NCI-H460 (cell line): ENCODE results near the gene PABPC3. TPM values are rescaled to one million over a fixed set of nuclear protein-coding genes. Genes with fewer than 3 reads are reported as not detected.

ENCODE experiments used
- DNase-seq: peaks from one replicate; pipeline ENCODE4 v3.0.0-alpha.2; 2016; ENCODE audit warnings: low read depth; ENCODE audit errors: extremely low read depth
- total RNA-seq: library from RNA; depleted of rRNA; stranded (reverse); fragments of >200 nt; shearing (Covaris generic); gene quantifications from 2 replicates; pipeline ENCODE4 v1.2.3, GENCODE V29; 2014

Gene PABPC3
- total RNA-seq, 1 experiment from 2014 or later, result 0.02 TPM

DNA sequence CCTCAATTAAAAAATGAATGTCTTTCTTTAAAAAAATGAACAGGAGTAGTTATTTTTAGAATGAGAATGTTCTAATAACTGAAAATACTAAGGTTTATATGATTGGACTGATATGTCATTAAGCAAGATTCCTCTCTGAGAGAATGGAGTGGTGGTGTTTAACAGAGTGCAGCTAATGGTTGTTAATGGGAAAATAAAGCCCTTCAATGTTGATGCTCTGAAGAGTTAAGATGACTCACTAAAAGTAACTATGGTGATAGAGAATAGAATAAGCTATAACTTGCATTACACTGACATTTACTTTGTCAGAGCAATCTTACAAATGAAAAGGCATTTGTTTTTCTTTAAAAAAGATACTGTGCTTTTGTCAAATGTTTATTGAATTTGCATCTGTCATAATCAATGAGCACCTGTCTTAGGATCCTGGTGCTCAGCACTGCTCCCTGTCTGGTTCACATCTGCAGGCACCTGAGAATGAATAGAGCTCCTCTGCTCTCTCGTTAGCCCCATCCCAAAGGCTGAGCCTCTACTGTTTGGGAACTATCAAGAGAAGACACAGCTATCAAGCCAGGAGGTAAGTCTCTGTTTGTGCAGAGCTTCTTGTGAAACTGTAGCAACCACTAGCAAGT is 15.1 kb downstream of the PABPC3 start:
- DNase-seq, result no peak

DNA sequence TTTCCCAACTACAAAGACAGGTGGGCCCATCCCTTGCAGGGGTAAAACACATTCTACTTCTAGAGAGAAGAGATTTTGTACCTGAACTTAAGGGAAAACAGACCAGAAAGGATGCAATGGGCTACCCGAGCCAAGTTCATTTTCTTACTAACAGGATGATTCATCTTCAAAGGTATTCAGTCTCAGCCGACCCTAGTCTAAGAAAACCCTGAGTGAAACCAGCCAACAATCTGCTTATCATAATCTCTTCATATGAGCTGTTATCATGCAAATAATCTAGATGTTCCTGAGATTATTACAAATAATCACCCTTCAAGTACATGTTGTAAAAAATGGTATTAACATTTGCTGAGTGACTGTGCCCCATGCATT is 15.6 kb downstream of the PABPC3 start:
- DNase-seq, result no peak

- no peak for DNase-seq
These were observed 16.8 kb downstream of the PABPC3 start for GRCh38 chr13:25112695-25113255.

GRCh38 chr13:25114220-25114619 is 18.3 kb downstream of the PABPC3 start:
- DNase-seq, result peak; percentile 61

- no peak for DNase-seq
These were observed 20.1 kb downstream of the PABPC3 start for GRCh38 chr13:25116044-25116443.

GRCh38 chr13:25117312-25117711 is 21.4 kb downstream of the PABPC3 start:
- no peak for DNase-seq

DNA sequence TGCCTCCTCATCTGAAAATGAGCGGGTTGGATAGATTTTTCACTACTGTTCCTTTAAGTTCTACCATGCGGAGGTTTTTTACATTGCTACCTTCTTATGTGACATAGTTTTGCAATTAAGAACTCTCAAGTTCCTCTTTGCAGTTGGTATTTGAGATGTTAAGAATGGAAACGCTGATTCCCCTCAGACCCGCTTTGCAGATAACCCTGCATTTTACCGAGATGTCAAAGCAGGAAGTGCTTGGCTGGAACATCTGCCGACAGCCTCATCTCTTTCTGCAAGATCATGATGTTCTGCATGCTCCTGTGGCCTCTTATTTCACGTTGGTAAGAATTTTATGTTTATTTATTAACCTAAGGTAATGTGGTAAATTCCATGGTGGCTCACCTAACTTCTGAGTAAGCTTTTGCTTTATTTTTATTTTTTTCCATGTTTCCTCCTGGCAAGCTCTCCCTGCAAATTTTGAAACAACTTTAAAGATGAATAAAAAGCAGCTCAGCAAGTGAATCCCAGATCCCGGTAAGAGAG is 22.5 kb downstream of the PABPC3 start:
- DNase-seq, result no peak

DNA sequence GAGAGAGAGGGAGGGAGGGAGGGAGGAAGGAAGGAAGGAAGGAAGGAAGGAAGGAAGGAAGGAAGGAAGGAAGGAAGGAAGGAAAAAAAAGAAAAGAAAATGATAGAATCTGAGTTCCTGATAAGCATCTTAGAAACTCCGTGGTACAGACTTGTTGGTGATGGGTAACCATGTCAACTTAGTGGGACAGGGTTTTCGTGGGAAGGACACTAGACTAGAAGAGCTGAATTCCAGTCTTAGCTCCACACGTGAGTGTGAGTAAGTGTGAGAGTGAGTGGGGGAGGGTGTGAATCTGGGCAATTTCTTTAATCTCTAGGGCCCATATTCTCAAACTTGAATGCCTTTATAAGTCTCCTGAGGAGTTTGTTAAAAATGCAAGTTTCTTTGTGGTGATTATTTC is 35.0 kb downstream of the PABPC3 start:
- DNase-seq, result no peak

GRCh38 chr13:25131881-25132420 is 36.0 kb downstream of the PABPC3 start:
- no peak for DNase-seq

DNA sequence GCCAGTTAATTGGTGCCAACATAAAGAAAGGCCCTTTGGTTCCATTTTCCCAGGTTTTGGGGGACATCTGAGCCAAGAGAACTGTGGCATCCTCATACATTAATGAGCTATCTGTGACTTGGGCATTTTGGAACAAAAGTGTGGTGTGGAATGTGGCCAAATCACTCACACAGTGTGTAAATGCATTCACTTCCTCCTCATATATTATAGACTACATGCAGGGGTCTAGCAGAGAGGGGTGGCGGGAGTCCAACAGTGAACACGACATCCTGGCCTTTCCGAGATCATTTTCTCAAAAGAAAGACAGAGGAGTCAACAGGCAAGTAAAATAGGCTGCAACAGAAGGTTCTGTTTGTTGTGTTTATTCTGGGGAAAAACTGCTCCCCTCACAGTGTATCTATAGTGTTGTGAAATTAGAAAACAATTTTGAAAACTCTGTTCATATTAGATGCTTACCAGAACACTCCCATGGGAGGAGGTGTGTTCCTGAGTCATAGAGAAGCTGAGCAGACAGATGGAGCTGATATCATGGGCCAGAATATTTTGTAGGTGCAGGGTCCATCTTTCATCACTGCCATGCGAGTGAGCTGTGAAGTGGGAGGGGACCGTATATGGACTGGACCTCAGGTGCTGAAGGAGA is 36.9 kb downstream of the PABPC3 start:
- DNase-seq, result no peak

GRCh38 chr13:25135896-25136295 is 40.0 kb downstream of the PABPC3 start:
- no peak for DNase-seq

GRCh38 chr13:25136880-25137787 is 41.2 kb downstream of the PABPC3 start:
- no peak for DNase-seq

DNA sequence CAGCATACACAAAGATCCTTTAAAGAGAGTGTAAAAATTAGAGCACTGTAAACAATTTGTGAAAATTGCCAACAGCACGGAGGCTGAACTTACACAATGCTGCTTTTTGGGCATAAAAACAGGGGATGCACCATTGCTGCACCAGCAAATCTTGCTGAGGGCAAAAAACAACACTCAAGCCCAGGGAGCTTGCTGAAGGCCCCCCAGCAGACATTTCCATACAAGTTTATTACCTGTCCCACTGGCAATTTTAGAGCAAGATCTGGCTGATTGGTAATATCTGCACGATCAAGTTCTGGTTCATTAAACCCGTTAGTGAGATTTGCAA is 41.8 kb downstream of the PABPC3 start:
- DNase-seq, result no peak

- DNase-seq, result no peak
These were observed 45.1 kb downstream of the PABPC3 start for GRCh38 chr13:25141042-25141441.

DNA sequence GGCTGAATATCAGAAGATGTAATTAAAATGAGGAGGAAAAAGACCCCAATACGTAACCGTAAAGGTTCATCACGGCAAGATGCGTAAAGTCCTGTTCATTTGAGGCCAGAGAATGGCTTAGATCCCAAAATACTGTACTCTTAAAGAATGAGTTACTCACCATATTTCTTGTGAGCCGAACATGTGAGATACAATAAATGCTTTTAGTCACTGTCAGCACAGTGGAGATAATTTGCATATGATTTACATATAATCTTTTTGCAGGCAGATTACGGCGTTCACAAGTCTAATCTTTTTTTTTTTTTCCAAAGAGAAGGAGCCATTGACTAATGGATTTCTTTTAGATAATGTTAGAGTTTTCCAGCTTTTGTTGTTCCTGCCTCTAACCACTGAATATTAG is 47.8 kb downstream of the PABPC3 start:
- no peak for DNase-seq

- no peak for DNase-seq
These were observed 51.9 kb downstream of the PABPC3 start for GRCh38 chr13:25147638-25148401.

DNA sequence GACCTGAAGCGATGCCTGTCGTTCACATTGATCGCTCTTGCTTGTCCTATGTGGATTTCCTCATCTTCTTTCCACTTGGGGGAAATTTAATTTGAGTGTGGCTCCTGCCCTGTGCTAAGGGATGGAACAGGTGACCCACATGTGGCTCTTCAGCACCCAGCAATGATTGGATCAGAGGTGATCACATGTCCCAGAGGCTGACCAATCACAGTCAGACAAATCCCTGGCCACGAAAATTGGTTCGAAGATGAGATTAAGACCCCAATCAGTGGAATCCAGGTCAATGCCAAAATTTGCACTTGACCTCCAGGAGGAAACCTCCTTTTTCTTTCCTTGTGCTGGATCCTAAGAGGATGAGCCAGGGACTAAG is 52.5 kb downstream of the PABPC3 start:
- no peak for DNase-seq
